Suppressor macrophage treated with lipopolysaccharide for 1 hour (primary cell): ENCODE measurements around the gene WDR18.

ENCODE experiments used
- DNase-seq, 3 donors: peaks; one replicate each; pipeline ENCODE4 v3.0.0-alpha.2; 2020 to 2022

Gene WDR18

DNA sequence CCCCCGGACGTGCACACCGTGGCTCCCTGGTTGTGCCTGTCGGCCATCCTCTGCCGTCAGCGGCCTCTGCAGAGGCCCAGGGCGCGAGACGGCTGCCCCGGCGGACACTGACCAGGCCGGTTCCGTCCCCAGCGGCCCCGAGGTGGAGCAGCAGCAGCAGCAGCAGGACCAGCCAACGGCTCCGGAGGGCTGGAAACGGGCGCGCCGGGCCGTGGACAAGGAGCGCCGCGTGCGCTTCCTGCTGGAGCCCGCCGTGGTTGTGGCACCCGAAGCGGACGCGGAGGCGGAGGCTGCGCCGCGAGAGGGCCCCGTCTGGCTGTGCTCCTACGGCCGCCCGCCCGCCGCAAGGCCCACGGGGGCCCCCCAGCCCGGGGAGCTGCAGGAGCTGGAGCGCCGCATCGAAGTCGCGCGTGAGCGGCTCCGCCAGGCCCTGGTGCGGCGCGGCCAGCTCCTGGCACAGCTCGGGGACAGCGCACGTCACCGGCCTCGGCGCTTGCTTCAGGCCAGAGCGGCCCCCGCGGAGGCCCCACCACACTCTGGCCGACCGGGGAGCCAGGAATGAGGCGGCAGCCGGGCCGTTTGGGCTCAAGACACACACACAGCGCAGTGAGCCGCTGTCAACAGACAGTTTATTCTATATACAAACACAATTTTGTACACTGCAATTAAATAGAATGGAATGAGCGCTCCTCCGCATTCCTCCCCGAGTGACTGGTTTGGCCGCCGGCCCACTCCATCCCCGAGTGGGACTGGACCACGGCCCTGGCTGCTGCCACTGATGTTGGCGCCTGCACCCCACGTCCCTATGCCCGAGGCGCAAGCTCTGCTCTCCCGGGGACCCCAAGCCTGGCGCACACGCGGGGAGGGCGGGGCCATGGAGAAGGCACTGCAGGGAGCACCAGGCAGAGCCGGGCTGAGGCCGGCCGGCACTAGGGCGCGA, 25.2 kb downstream of the WDR18 start:
- DNase-seq, result no peak

DNA sequence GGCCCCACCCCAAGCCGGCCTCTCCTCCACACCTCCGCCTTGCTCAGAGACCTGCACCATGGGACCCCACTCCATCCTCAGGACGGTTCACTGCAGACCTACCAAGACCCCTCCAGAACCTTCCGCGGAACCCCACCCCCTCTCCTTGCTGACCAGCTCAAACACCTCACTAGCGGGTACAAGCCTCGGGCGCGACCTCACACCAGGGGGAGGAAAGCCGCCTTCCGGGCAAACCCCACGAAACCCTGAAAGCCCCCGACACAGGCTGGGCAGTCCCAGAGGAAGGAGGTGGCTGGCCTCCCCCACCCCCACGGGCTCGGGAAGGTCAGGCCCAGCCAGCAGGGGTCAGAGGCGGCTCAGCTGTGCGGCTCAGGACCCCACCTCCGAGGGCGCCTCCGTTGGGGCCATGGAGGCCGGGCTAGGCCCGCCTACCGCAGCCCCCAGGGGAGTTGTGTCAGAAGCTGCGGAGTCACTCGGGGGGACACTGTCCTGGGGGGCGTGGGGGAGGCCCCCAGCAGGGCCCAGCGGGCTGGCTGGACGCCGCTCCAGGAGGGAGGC, 25.9 kb downstream of the WDR18 start:
- DNase-seq, result peak in 1 of 3 donors; percentile 21

GRCh38 chr19:1010586-1011510, 26.7 kb downstream of the WDR18 start:
- no peak for DNase-seq

GRCh38 chr19:1011831-1012333, 27.7 kb downstream of the WDR18 start:
- DNase-seq, result no peak

GRCh38 chr19:1012334-1012733, 28.2 kb downstream of the WDR18 start:
- no peak for DNase-seq

DNA sequence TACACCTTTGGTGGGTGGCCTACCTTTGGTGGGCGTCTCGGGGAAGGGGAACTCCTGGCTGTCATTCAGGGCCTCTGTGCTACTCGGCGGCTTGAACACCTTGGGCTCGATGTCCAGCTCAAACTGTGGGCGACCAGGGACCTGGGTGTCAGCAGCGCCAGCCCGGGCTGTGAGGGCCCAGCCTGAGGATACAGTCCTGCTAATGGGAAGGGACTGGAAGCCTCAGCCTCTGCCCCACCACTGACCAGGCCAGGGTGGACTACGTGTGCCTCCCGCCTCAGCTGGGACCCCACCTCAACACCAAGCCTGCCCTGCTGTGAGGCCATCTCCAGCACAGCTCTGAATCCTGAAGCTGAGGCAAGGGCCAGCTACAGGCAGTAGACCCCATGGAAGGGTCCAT, 29.1 kb downstream of the WDR18 start:
- no peak for DNase-seq

- no peak for DNase-seq
Observed at GRCh38 chr19:1014161-1015060, 30.3 kb downstream of the WDR18 start.

GRCh38 chr19:1015061-1015781, 31.1 kb downstream of the WDR18 start:
- no peak for DNase-seq

DNA sequence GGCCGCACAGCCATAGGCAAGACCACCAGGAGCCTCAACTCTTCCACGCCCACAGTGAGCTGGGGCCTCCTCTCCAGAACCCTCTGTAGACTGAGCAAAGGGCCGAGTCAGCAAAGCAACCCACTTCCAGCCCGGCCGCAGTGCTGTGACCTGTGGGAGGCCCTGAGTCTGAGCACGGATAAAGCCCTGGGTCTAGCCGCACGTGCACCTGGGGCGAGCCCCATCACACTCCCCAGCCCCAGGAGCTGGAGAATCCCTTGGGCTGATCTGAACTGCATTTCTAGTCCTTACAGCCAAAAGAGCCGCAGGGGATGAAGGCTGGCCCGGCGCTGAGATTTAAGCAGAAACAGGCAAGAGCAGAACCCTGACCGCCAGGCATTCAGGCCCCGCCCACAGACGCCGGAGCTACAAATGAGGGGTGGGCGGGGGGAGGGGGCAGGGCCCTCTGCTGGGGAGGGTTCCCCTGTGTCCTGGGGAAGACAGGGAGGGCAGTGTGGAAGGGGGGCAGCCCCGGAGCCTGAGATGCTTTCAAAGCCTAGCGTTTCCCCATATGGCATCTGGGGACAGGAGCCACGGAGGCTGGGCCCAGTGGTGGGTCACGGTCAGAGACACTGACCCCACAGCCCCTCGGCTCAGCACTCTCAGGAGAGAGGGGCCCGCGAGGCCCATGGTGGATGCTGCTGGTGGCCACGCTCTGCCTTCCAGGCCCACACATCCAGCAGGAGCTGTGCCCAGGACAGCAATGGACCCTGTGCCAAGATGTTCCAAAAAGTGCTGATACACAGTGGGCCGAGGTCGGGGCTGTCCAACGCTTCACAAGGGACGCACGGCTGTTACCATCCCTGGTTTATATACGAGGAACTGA, 31.9 kb downstream of the WDR18 start:
- DNase-seq, result no peak

GRCh38 chr19:1016647-1017114, 32.5 kb downstream of the WDR18 start:
- no peak for DNase-seq

- peak in 1 of 3 donors; percentile 28 for DNase-seq
Observed at GRCh38 chr19:1017115-1017905, 33.2 kb downstream of the WDR18 start.

- DNase-seq, result no peak
Observed at GRCh38 chr19:1017906-1018305, 33.8 kb downstream of the WDR18 start.

GRCh38 chr19:1018393-1018792, 34.2 kb downstream of the WDR18 start:
- DNase-seq, result no peak

GRCh38 chr19:1018932-1019615, 34.9 kb downstream of the WDR18 start:
- no peak for DNase-seq

DNA sequence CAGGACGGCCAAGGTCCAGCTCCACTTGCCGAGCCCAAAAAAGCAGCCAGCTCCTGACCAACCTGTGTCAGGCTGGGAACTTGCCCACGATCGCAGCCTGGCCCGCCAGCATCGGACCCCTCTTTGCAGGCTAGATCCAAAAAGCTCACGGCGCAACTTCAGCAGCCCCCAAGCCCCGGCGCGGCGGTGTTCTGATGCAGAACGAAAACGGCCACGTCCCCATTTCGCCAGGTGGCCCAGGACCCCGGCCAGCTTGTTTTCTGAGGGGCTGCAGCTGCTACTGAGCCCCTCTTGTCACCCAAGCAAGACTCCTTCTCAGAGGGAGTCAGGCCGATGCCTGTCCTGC, 35.4 kb downstream of the WDR18 start:
- no peak for DNase-seq

GRCh38 chr19:1019980-1020867, 36.1 kb downstream of the WDR18 start:
- DNase-seq, result peak in 2 of 3 donors; percentile 32 to 70

DNA sequence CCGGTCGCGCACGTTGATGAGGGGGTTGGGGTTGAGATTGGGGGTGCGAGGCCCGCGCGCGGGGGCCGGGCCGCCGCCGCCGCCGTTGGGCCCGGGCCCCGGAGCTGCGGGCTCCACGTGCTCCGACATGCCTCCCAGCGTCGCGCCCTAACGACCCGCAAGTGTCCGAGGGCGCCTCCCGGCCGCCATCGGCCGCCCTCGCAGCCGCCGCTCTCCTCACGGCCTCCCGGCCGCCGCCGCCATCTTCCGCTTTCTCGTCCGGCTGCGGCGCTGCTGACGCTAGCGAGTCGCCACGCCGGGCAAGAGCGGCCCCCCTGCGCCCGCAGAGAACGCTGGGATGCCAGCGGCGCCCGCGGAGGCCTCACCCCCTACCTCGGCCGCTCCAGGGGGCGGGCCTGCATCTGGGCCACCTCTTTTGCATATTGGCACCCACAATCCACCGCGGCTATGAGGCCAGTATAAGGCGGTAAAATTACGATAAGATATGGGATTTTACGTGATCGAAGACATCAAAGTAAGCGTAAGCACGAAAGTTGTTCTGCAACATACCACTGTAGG, 36.8 kb downstream of the WDR18 start, which contains the start of gene TMEM259:
Gene TMEM259, minus strand, starts transcription at position 256 of the 558 bp plus-strand sequence. Its CDS starts 127 bp downstream, at position 129.
- peak; percentile 98 to 99 (median 99) for DNase-seq
